ENCODE results near the gene TRAPPC14. TPM values are rescaled to one million over a fixed set of nuclear protein-coding genes. Genes with fewer than 3 reads are reported as not detected.

Gene TRAPPC14
- total and polyA plus RNA-seq, 2 of the 13 experiments (the other 11 are each of a cell fraction or from before 2014, with no cell fraction given): 4.7 to 9.6 TPM

DNA sequence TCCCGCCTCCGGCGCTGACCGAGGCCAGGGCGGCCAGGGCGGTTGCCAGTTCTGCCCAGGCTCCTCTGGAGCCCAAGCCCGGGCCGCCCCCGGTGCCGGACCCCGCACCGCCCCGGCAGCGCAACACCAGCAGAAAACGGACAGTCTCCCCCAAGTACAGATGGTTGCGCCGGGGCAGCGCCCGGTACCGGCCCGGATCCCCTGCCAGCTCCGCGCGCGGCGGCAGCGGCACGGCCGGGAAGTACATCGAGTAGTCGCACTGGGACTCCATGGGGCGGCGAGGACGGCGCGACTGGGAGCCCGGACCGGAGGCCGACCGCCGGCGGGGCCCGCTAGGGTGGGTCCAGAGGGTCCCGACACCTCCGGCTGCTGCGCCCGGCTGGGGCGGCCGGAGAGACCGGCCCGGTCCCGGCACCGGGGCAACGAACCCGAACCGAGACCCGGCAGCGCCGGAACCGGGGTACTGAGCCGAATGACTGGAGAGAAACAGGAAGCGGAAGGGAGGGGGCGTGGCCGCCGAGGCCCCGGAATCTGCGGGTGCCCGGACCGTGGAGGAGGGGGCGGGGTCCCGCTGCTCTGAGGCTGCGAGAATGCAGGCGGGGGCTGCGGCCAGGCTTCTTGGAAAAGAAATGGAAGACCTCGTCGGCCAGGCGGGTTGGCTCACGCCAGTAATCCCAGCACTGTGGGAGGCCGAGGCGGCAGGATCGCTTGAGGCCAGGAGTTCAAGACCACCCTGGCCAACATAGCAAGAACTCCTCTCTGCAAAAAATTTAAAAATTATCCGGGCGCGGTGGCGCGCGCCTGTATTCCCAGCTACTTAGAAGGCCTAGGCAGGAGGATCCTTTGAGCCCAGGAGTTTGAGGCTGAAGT, at the start of gene TRAPPC14 (continued):
- TF ChIP-seq HNRNPH1 (optimal IDR thresholded peaks at IDR 0.05; ENCODE audit: low read depth, low read length) (no peak), NPAS2 (CRISPR knock-in tag; IDR thresholded peaks at IDR 0.05; ENCODE audit: borderline replicate concordance) (no peak), MYNN (CRISPR knock-in tag; IDR thresholded peaks at IDR 0.05; ENCODE audit: low read depth) (no peak), ZNF354B (CRISPR knock-in tag; IDR thresholded peaks at IDR 0.05) (no peak), ZNF839 (CRISPR knock-in tag; IDR thresholded peaks at IDR 0.05; ENCODE audit: borderline replicate concordance) (no peak), TOE1 (CRISPR knock-in tag; IDR thresholded peaks at IDR 0.05) (no peak), ZNF572 (CRISPR knock-in tag; IDR thresholded peaks at IDR 0.05) (no peak), ZNF430 (CRISPR knock-in tag; IDR thresholded peaks at IDR 0.05) (no peak), ZEB1 (IDR thresholded peaks at IDR 0.05; ENCODE audit: insufficient replicate concordance, low read depth) (no peak), MED13 (CRISPR knock-in tag; IDR thresholded peaks at IDR 0.05) (0 out of 2 replicates have a peak, but pooled peaks have one; percentile 47), ZC3H4 (CRISPR knock-in tag; IDR thresholded peaks at IDR 0.05; ENCODE audit: borderline replicate concordance) (no peak)
- TF ChIP-seq, protein P1, sequence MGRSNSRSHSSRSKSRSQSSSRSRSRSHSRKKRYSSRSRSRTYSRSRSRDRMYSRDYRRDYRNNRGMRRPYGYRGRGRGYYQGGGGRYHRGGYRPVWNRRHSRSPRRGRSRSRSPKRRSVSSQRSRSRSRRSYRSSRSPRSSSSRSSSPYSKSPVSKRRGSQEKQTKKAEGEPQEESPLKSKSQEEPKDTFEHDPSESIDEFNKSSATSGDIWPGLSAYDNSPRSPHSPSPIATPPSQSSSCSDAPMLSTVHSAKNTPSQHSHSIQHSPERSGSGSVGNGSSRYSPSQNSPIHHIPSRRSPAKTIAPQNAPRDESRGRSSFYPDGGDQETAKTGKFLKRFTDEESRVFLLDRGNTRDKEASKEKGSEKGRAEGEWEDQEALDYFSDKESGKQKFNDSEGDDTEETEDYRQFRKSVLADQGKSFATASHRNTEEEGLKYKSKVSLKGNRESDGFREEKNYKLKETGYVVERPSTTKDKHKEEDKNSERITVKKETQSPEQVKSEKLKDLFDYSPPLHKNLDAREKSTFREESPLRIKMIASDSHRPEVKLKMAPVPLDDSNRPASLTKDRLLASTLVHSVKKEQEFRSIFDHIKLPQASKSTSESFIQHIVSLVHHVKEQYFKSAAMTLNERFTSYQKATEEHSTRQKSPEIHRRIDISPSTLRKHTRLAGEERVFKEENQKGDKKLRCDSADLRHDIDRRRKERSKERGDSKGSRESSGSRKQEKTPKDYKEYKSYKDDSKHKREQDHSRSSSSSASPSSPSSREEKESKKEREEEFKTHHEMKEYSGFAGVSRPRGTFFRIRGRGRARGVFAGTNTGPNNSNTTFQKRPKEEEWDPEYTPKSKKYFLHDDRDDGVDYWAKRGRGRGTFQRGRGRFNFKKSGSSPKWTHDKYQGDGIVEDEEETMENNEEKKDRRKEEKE (IDR thresholded peaks at IDR 0.05): no peak
- TF ChIP-seq, protein P2, sequence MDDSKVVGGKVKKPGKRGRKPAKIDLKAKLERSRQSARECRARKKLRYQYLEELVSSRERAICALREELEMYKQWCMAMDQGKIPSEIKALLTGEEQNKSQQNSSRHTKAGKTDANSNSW (CRISPR knock-in tag; IDR thresholded peaks at IDR 0.05; ENCODE audit: borderline replicate concordance): no peak
- TF ChIP-seq, protein P3, sequence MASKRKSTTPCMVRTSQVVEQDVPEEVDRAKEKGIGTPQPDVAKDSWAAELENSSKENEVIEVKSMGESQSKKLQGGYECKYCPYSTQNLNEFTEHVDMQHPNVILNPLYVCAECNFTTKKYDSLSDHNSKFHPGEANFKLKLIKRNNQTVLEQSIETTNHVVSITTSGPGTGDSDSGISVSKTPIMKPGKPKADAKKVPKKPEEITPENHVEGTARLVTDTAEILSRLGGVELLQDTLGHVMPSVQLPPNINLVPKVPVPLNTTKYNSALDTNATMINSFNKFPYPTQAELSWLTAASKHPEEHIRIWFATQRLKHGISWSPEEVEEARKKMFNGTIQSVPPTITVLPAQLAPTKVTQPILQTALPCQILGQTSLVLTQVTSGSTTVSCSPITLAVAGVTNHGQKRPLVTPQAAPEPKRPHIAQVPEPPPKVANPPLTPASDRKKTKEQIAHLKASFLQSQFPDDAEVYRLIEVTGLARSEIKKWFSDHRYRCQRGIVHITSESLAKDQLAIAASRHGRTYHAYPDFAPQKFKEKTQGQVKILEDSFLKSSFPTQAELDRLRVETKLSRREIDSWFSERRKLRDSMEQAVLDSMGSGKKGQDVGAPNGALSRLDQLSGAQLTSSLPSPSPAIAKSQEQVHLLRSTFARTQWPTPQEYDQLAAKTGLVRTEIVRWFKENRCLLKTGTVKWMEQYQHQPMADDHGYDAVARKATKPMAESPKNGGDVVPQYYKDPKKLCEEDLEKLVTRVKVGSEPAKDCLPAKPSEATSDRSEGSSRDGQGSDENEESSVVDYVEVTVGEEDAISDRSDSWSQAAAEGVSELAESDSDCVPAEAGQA (IDR thresholded peaks at IDR 0.05; ENCODE audit: low read depth): peak; percentile 70; the same call in 1 of the 2 replicates
- TF ChIP-seq, protein P3 (CRISPR knock-in tag; IDR thresholded peaks at IDR 0.05; ENCODE audit: borderline replicate concordance): peak; percentile 62; the same call in 1 of the 2 replicates
- TF ChIP-seq, protein P4, sequence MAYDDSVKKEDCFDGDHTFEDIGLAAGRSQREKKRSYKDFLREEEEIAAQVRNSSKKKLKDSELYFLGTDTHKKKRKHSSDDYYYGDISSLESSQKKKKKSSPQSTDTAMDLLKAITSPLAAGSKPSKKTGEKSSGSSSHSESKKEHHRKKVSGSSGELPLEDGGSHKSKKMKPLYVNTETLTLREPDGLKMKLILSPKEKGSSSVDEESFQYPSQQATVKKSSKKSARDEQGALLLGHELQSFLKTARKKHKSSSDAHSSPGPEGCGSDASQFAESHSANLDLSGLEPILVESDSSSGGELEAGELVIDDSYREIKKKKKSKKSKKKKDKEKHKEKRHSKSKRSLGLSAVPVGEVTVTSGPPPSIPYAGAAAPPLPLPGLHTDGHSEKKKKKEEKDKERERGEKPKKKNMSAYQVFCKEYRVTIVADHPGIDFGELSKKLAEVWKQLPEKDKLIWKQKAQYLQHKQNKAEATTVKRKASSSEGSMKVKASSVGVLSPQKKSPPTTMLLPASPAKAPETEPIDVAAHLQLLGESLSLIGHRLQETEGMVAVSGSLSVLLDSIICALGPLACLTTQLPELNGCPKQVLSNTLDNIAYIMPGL (CRISPR knock-in tag; IDR thresholded peaks at IDR 0.05; ENCODE audit: borderline replicate concordance in 1 of 2, low read depth in 1 of 2): peak; percentile 61 to 68; a peak in 3 of 4 replicates

Data from HepG2 (cell line).